Mesenchymal stem cell (in vitro differentiated cells and primary cell): ENCODE results near the gene DEF6.

Experiments
- DNase-seq: peaks from one replicate; pipeline ENCODE4 v3.0.0-alpha.2; 2013
- H2AFZ ChIP-seq: one replicate; pipeline ENCODE4 v1.6.1; 2013; ENCODE audit warnings: low read depth, mild to moderate bottlenecking, control low read depth, inconsistent platforms, low read length, moderate library complexity
- H2AK5ac ChIP-seq: 2 replicates; pipeline ENCODE4 v1.6.1; 2013; ENCODE audit warnings: low read length, moderate library complexity, mild to moderate bottlenecking, inconsistent platforms; ENCODE audit not compliant: severe bottlenecking
- H2BK120ac ChIP-seq: one replicate; pipeline ENCODE4 v1.6.1; 2013; ENCODE audit warnings: low read depth, mild to moderate bottlenecking, inconsistent platforms, low read length, moderate library complexity
- H2BK12ac ChIP-seq, 2 experiments: one replicate each; pipeline ENCODE4 v1.6.1; 2013; ENCODE audit warnings: inconsistent platforms in 2 of 2, low read length in 2 of 2, mild to moderate bottlenecking in 2 of 2, moderate library complexity in 2 of 2, control low read depth in 1 of 2
- H2BK15ac ChIP-seq: one replicate; pipeline ENCODE4 v1.6.1; 2013; ENCODE audit warnings: mild to moderate bottlenecking, low read depth, inconsistent platforms; ENCODE audit not compliant: poor library complexity, severe bottlenecking
- H2BK5ac ChIP-seq: 2 replicates; pipeline ENCODE4 v1.6.1; 2013; ENCODE audit warnings: low read depth, mild to moderate bottlenecking, low read length, control low read depth, inconsistent platforms; ENCODE audit not compliant: poor library complexity, severe bottlenecking
- H3K14ac ChIP-seq, 2 experiments: one replicate each; pipeline ENCODE4 v1.6.1; 2013; ENCODE audit warnings: inconsistent platforms in 2 of 2, low read length in 2 of 2, control low read depth in 1 of 2, mild to moderate bottlenecking in 1 of 2, moderate library complexity in 1 of 2
- H3K18ac ChIP-seq, 2 experiments: one replicate each; pipeline ENCODE4 v1.6.1; 2013; ENCODE audit warnings: inconsistent platforms in 2 of 2, low read length in 2 of 2, control low read depth in 1 of 2, low read depth in 1 of 2, mild to moderate bottlenecking in 1 of 2
- H3K23ac ChIP-seq, 2 experiments: one replicate each; pipeline ENCODE4 v1.6.1; 2013; ENCODE audit warnings: inconsistent platforms in 2 of 2, low read length in 2 of 2, mild to moderate bottlenecking in 2 of 2, moderate library complexity in 2 of 2, control low read depth in 1 of 2
- H3K27ac ChIP-seq: 2 replicates; pipeline ENCODE4 v1.5.1; 2013; ENCODE audit warnings: mild to moderate bottlenecking, moderate library complexity, low read length, control low read depth, inconsistent platforms; ENCODE audit not compliant: poor library complexity, severe bottlenecking
- H3K27me3 ChIP-seq, 2 experiments: 2 replicates each; pipeline versions ENCODE4 v1.6.1 to v1.7.0; 2013; ENCODE audit warnings: low read length in 2 of 2, mild to moderate bottlenecking in 2 of 2, moderate library complexity in 2 of 2, control low read depth in 1 of 2, inconsistent platforms in 1 of 2; ENCODE audit not compliant: control insufficient read depth in 1 of 2, insufficient read depth in 1 of 2
- H3K36me3 ChIP-seq, 2 experiments: 2 replicates each; pipeline versions ENCODE4 v1.6.1 to v1.7.0; 2013; ENCODE audit warnings: low read length in 2 of 2, control low read depth in 1 of 2, inconsistent platforms in 1 of 2, low read depth in 1 of 2, mild to moderate bottlenecking in 1 of 2; ENCODE audit not compliant: insufficient read depth in 2 of 2, control insufficient read depth in 1 of 2
- H3K4ac ChIP-seq, 2 experiments: one replicate each; pipeline ENCODE4 v1.6.1; 2013; ENCODE audit warnings: inconsistent platforms in 2 of 2, low read length in 2 of 2, mild to moderate bottlenecking in 2 of 2, moderate library complexity in 2 of 2, control low read depth in 1 of 2, low read depth in 1 of 2
- H3K4me1 ChIP-seq: 2 replicates; pipeline ENCODE4 v1.6.1; 2013; ENCODE audit warnings: low read depth, low read length, control low read depth; ENCODE audit not compliant: control insufficient read depth, insufficient read depth
- H3K4me2 ChIP-seq: 2 replicates; pipeline ENCODE4 v1.6.1; 2013; ENCODE audit warnings: low read length, mild to moderate bottlenecking, inconsistent platforms; ENCODE audit not compliant: poor library complexity, severe bottlenecking
- H3K4me3 ChIP-seq, 2 experiments: 2 replicates each; pipeline versions ENCODE4 v1.5.1 to v1.7.0; 2013; ENCODE audit warnings: low read length in 2 of 2, mild to moderate bottlenecking in 2 of 2, control low read depth in 1 of 2, low read depth in 1 of 2; ENCODE audit not compliant: insufficient read depth in 1 of 2
- H3K79me1 ChIP-seq: replicated peaks from 2 replicates; pipeline ENCODE4 v1.6.1; 2013; ENCODE audit warnings: mild to moderate bottlenecking, control low read depth, low read length, inconsistent platforms; ENCODE audit not compliant: poor library complexity, severe bottlenecking
- H3K9ac ChIP-seq: 2 replicates; pipeline ENCODE4 v1.7.0; 2013; ENCODE audit warnings: mild to moderate bottlenecking, low read length, moderate library complexity
- H3K9me3 ChIP-seq: 2 replicates; pipeline ENCODE4 v1.7.0; 2013; ENCODE audit warnings: mild to moderate bottlenecking, low read length; ENCODE audit not compliant: control insufficient read depth
- H4K8ac ChIP-seq: one replicate; pipeline ENCODE4 v1.6.1; 2013; ENCODE audit warnings: inconsistent platforms, mild to moderate bottlenecking, low read length, moderate library complexity
- H4K91ac ChIP-seq: one replicate; pipeline ENCODE4 v1.6.1; 2013; ENCODE audit warnings: mild to moderate bottlenecking, low read length, inconsistent platforms
- WGBS: methylation state at CpG from one replicate; pipeline ENCODE4 v1.1.7; 2013; ENCODE audit warnings: mixed read lengths; 5-methylcytosine and 5-hydroxymethylcytosine counted together

DEF6 gene

DNA sequence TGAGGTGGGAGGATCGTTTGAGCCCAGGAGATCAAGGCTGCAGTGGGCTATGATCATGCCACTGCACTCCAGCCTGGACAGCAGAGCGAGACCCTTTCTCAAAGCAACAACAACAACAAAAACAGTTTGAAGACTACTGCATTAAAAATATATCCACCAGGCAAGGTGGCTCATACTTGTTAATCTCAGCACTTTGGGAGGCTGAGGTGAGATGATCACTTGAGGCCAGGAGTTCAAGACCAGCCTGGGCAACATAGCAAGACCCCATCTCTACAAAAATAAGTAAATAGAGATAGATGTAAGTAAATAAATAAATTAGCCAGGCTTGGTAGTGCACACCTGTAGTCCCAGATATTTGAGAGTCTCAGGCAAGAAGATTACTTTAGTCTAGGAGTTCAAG is 25.6 kb upstream of the DEF6 start:
- no peak overlapping the region for H3K27ac ChIP-seq
- H3K18ac ChIP-seq: no peak overlapping the region
- WGBS: 95% methylated on average over 2 of the region's 2 CpGs
- no peak overlapping the region for H3K14ac ChIP-seq
- H3K27me3 ChIP-seq: no peaks in the 10 kb centered on the region
- H4K8ac ChIP-seq: no peak overlapping the region
- H3K4me3 ChIP-seq: no peak overlapping the region
- H3K36me3 ChIP-seq: peaks cover 3 to 6% of the 10 kb centered on the region in 2 experiments
- H3K4me2 ChIP-seq: no peak overlapping the region
- peaks cover 29% of the 10 kb centered on the region for H3K79me1 ChIP-seq
- no peak overlapping the region for H2BK5ac ChIP-seq
- H3K4me1 ChIP-seq: no peaks in the 10 kb centered on the region
- H2BK120ac ChIP-seq: no peak overlapping the region
- no peak overlapping the region for H3K9ac ChIP-seq
- H2AFZ ChIP-seq: no peak overlapping the region
- no peak for DNase-seq
- no peak overlapping the region for H2BK12ac ChIP-seq
- H3K23ac ChIP-seq: no peak overlapping the region
- H3K9me3 ChIP-seq: no peaks in the 10 kb centered on the region
- no peak overlapping the region for H3K4ac ChIP-seq
- no peak overlapping the region for H2AK5ac ChIP-seq
- H2BK15ac ChIP-seq: no peak overlapping the region
- no peak overlapping the region for H4K91ac ChIP-seq

GRCh38 chr6:35273822-35274559 is 23.6 kb upstream of the DEF6 start:
- no peak for DNase-seq
- WGBS: 98% methylated on average over 2 of the region's 4 CpGs
- H2AK5ac ChIP-seq: no peak overlapping the region
- H3K4ac ChIP-seq: no peak overlapping the region
- peaks cover 29% of the 10 kb centered on the region for H3K79me1 ChIP-seq
- no peak overlapping the region for H3K27ac ChIP-seq
- H3K36me3 ChIP-seq: peaks cover 7 to 8% of the 10 kb centered on the region in 2 experiments
- H3K23ac ChIP-seq: no peak overlapping the region
- H3K27me3 ChIP-seq: no peaks in the 10 kb centered on the region
- no peak overlapping the region for H3K4me2 ChIP-seq
- H2BK12ac ChIP-seq: no peak overlapping the region
- H3K18ac ChIP-seq: no peak overlapping the region
- no peak overlapping the region for H2BK15ac ChIP-seq
- no peaks in the 10 kb centered on the region for H3K9me3 ChIP-seq
- H2BK5ac ChIP-seq: no peak overlapping the region
- no peak overlapping the region for H3K14ac ChIP-seq
- no peaks in the 10 kb centered on the region for H3K4me1 ChIP-seq
- H4K8ac ChIP-seq: no peak overlapping the region
- H2AFZ ChIP-seq: no peak overlapping the region
- no peak overlapping the region for H2BK120ac ChIP-seq
- peak overlapping the region; percentile 27 for H3K9ac ChIP-seq
- no peak overlapping the region for H3K4me3 ChIP-seq
- H4K91ac ChIP-seq: no peak overlapping the region

DNA sequence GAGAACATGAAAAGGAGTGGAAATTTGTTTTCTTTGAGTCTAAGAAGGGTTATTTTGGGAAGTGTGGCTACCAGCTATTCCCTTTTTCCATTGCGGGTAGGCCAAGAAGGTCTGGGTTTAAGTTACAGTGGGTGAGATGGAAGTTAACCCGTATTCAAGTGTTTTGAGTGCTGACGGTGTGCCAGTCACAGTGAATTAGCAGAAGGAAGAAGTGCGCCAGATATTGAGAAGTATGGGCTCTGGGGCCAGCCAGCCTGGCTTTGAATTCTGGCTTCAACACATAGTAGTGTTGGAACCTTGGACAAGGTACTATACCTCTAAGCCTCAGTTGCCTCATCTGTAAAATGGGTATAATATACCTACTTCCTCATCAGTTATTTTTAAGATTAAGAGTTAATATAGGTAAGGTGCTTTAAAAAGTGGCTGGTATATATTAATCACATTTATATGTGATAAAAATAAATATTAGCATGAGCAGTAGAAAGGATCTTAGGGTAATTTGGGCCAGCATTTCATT is 21.8 kb upstream of the DEF6 start:
- no peak overlapping the region for H2AFZ ChIP-seq
- 99% methylated on average over 3 of the region's 4 CpGs for WGBS
- H2BK15ac ChIP-seq: no peak overlapping the region
- no peak overlapping the region for H3K14ac ChIP-seq
- H3K9me3 ChIP-seq: no peaks in the 10 kb centered on the region
- H3K23ac ChIP-seq: no peak overlapping the region
- peaks cover 31% of the 10 kb centered on the region for H3K79me1 ChIP-seq
- no peak overlapping the region for H2BK12ac ChIP-seq
- no peak overlapping the region for H3K4me3 ChIP-seq
- H3K27me3 ChIP-seq: no peaks in the 10 kb centered on the region
- DNase-seq: no peak
- peaks cover 2% of the 10 kb centered on the region for H3K4me1 ChIP-seq
- H2BK120ac ChIP-seq: no peak overlapping the region
- H3K9ac ChIP-seq: no peak overlapping the region
- H2AK5ac ChIP-seq: no peak overlapping the region
- no peak overlapping the region for H4K91ac ChIP-seq
- no peak overlapping the region for H3K4me2 ChIP-seq
- no peak overlapping the region for H3K4ac ChIP-seq
- peaks cover 7 to 8% of the 10 kb centered on the region in 2 experiments for H3K36me3 ChIP-seq
- no peak overlapping the region for H2BK5ac ChIP-seq
- no peak overlapping the region for H3K18ac ChIP-seq
- H3K27ac ChIP-seq: no peak overlapping the region
- H4K8ac ChIP-seq: no peak overlapping the region

DNA sequence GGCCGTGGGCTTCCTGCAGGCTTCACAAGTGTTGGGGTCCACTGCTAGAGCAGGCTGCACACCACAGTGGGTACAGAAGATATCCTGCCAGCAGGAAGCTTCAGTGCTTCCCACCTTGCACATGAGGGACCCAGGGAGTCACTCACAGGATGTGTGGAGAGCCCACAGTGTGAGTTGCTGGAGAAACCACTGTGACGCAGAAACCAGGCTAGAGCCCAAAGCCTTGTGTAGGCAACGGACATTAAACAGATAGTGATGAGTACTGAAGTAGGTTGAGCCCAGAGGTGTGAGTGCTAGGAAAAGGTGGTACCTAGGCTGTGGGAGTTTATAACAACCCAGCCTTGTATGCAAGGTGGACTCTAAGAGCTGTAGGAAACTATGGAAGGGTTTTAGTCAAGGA is 18.9 kb upstream of the DEF6 start:
- H3K4ac ChIP-seq: no peak overlapping the region
- no peak overlapping the region for H3K4me3 ChIP-seq
- peaks cover 6% of the 10 kb centered on the region for H3K4me1 ChIP-seq
- 90% methylated on average over 3 of the region's 3 CpGs for WGBS
- H3K9ac ChIP-seq: no peak overlapping the region
- H2BK12ac ChIP-seq: no peak overlapping the region
- H3K36me3 ChIP-seq: peaks cover 4 to 37% of the 10 kb centered on the region in 2 experiments
- no peak overlapping the region for H3K23ac ChIP-seq
- no peaks in the 10 kb centered on the region for H3K27me3 ChIP-seq
- peaks cover 21% of the 10 kb centered on the region for H3K79me1 ChIP-seq
- no peaks in the 10 kb centered on the region for H3K9me3 ChIP-seq
- no peak overlapping the region for H3K27ac ChIP-seq
- no peak overlapping the region for H2BK15ac ChIP-seq
- no peak overlapping the region for H3K4me2 ChIP-seq
- H3K14ac ChIP-seq: no peak overlapping the region
- DNase-seq: no peak
- no peak overlapping the region for H3K18ac ChIP-seq
- no peak overlapping the region for H2BK5ac ChIP-seq
- no peak overlapping the region for H4K8ac ChIP-seq
- H4K91ac ChIP-seq: no peak overlapping the region
- no peak overlapping the region for H2AFZ ChIP-seq
- H2BK120ac ChIP-seq: no peak overlapping the region
- no peak overlapping the region for H2AK5ac ChIP-seq
